ENCODE measurements around the gene OR5AN1.
"Not testable (repeated sequence)": the region's sequence is repeated elsewhere in the genome, so short reads cannot be mapped to it uniquely, and the experiment has no call there.

OR5AN1 gene

GRCh38 chr11:59358595-59358994 lies at the start of gene OR5AN1:
Gene OR5AN1 (plus strand): TSS chr11:59358895. CDS start chr11:59364459, 5,564 bp downstream.
- DNase-seq (ENCODE audit: insufficient read length, low spot score) (no peak), FAIRE-seq (no peak)
- TF ChIP-seq POLR2A (IDR thresholded peaks at IDR 0.05; ENCODE audit: low read depth, low read length): no peak

GRCh38 chr11:59335001-59335400 lies 23.7 kb upstream of the OR5AN1 start:
- TF ChIP-seq POLR2A (IDR thresholded peaks at IDR 0.05; ENCODE audit: low read depth, low read length): no peak
- DNase-seq (ENCODE audit: insufficient read length, low spot score) (no peak), FAIRE-seq (no peak)

GRCh38 chr11:59336176-59336575 lies 22.5 kb upstream of the OR5AN1 start:
- TF ChIP-seq POLR2A (IDR thresholded peaks at IDR 0.05; ENCODE audit: low read depth, low read length): no peak
- FAIRE-seq (no peak), DNase-seq (ENCODE audit: insufficient read length, low spot score) (no peak)

GRCh38 chr11:59336931-59337330 lies 21.8 kb upstream of the OR5AN1 start:
- no peak for TF ChIP-seq POLR2A (IDR thresholded peaks at IDR 0.05; ENCODE audit: low read depth, low read length)
- DNase-seq (ENCODE audit: insufficient read length, low spot score): no peak
- no peak for FAIRE-seq

- FAIRE-seq; DNase-seq (ENCODE audit: insufficient read length, low spot score): not testable (repeated sequence)
Observed at GRCh38 chr11:59349657-59350056, 9.0 kb upstream of the OR5AN1 start.

GRCh38 chr11:59355226-59355625 lies 3.5 kb upstream of the OR5AN1 start:
- DNase-seq (ENCODE audit: insufficient read length, low spot score) (no peak), FAIRE-seq (no peak)
- TF ChIP-seq POLR2A (IDR thresholded peaks at IDR 0.05; ENCODE audit: low read depth, low read length): no peak

- DNase-seq (ENCODE audit: insufficient read length, low spot score) (no peak), FAIRE-seq (no peak)
- no peak for TF ChIP-seq POLR2A (IDR thresholded peaks at IDR 0.05; ENCODE audit: low read depth, low read length)
Observed at GRCh38 chr11:59356561-59356960, 2.1 kb upstream of the OR5AN1 start.

GRCh38 chr11:59358020-59358419 lies 675 bp upstream of the OR5AN1 start:
- no peak for FAIRE-seq
- no peak for TF ChIP-seq POLR2A (IDR thresholded peaks at IDR 0.05; ENCODE audit: low read depth, low read length)
- no peak for DNase-seq (ENCODE audit: insufficient read length, low spot score)

- no peak for TF ChIP-seq POLR2A (IDR thresholded peaks at IDR 0.05; ENCODE audit: low read depth, low read length)
- FAIRE-seq (no peak), DNase-seq (ENCODE audit: insufficient read length, low spot score) (no peak)
Observed at GRCh38 chr11:59365232-59366018, 6.7 kb downstream of the OR5AN1 start.

GRCh38 chr11:59368238-59369022 lies 9.7 kb downstream of the OR5AN1 start:
- FAIRE-seq (no peak), DNase-seq (ENCODE audit: insufficient read length, low spot score) (no peak)
- TF ChIP-seq POLR2A (IDR thresholded peaks at IDR 0.05; ENCODE audit: low read depth, low read length): no peak

GRCh38 chr11:59372324-59372723 lies 13.6 kb downstream of the OR5AN1 start:
- not testable (repeated sequence) for FAIRE-seq; DNase-seq (ENCODE audit: insufficient read length, low spot score)

GRCh38 chr11:59380263-59381059 lies 21.8 kb downstream of the OR5AN1 start:
- FAIRE-seq: no peak

GRCh38 chr11:59394186-59394585 lies 35.5 kb downstream of the OR5AN1 start:
- no peak for TF ChIP-seq POLR2A (IDR thresholded peaks at IDR 0.05; ENCODE audit: low read depth, low read length)
- FAIRE-seq: no peak
- DNase-seq (ENCODE audit: insufficient read length, low spot score): no peak

More at GRCh38 chr11:59380263-59381059, 21.8 kb downstream of the OR5AN1 start:
- no peak for DNase-seq (ENCODE audit: insufficient read length, low spot score)
- no peak for TF ChIP-seq POLR2A (IDR thresholded peaks at IDR 0.05; ENCODE audit: low read depth, low read length)
